Adrenal gland (tissue), 12 donors: ENCODE data around the gene SEMA4A. TPM values are rescaled to one million over a fixed set of nuclear protein-coding genes. Genes with fewer than 3 reads are reported as not detected.

Experiments used
- DNase-seq, 7 donors: peaks; one replicate each; pipeline ENCODE4 v3.0.0-alpha.2; 2019 to 2020
- H3K27ac ChIP-seq, 5 donors: fragments of 200-600 bp; sonication (generic) in 4 of 5; 1 replicate in 3 of 5; 2 replicates in 2 of 5; pipeline versions ENCODE4 v1.5.1 to v1.8.0; 2016 to 2020; ENCODE audit warnings: mild to moderate bottlenecking in 1 of 5
- H3K27me3 ChIP-seq: fragments of 200-600 bp; 2 replicates; pipeline ENCODE4 v1.8.0; 2021
- H3K36me3 ChIP-seq, 2 donors: fragments of 200-600 bp; replicated peaks in 1 of 2; 1 replicate in 1 of 2; 2 replicates in 1 of 2; pipeline versions ENCODE4 v1.5.1 to v1.8.0; 2018 to 2022
- H3K4me1 ChIP-seq, 2 donors: fragments of 200-600 bp; replicated peaks in 1 of 2; 1 replicate in 1 of 2; 2 replicates in 1 of 2; pipeline versions ENCODE4 v1.5.1 to v1.8.0; 2018 to 2021
- H3K4me3 ChIP-seq, 4 donors: fragments of 200-600 bp; sonication (generic) in 3 of 4; one replicate each; pipeline ENCODE4 v1.5.1; 2016 to 2018
- H3K9me3 ChIP-seq, 3 donors: fragments of 200-600 bp; sonication (generic) in 1 of 3; replicated peaks in 1 of 3; 1 replicate in 2 of 3; 2 replicates in 1 of 3; pipeline versions ENCODE4 v1.5.1 to v1.8.0; 2016 to 2021
- CTCF ChIP-seq, 6 experiments: fragments of 450-650 bp in 4 of 6; fragments of 200-600 bp in 2 of 6; sonication (generic) in 1 of 6; IDR thresholded peaks; 1 replicate in 5 of 6; 2 replicates in 1 of 6; pipeline versions ENCODE4 v1.5.1 to v1.8.0; 2016 to 2021; ENCODE audit warnings: antibody characterized with exemption in 6 of 6, mild to moderate bottlenecking in 2 of 6, moderate library complexity in 1 of 6
- POLR2A ChIP-seq, 2 donors: fragments of 450-650 bp; IDR thresholded peaks; one replicate each; pipeline ENCODE4 v1.6.1; 2017; ENCODE audit warnings: antibody characterized with exemption in 2 of 2, mild to moderate bottlenecking in 2 of 2, moderate library complexity in 1 of 2
- WGBS, 4 donors: extraction: QIAGEN DNeasy Blood & Tissue Kit in 2 of 4; methylation state at CpG; one replicate each; pipeline versions ENCODE4 v1.1.5 to v1.1.7; 2013 to 2017; 5-methylcytosine and 5-hydroxymethylcytosine counted together
- intact Hi-C, 2 donors: fragments of 100-400 bp; cut with DNase I; formaldehyde crosslinking; loops; one replicate each; pipeline versions ENCODE4 v1.14.1 to v1.15.0; 2022 to 2023
- polyA plus RNA-seq, 3 donors: library from polyadenylated mRNA; stranded (reverse); fragments of 200-250 nt in 2 of 3; fragments of 350-450 nt in 1 of 3; fragmentation: Illumina TruSeq in 1 of 3; extraction: RNeasy Lipid Tissue Mini Kit (QIAGEN cat#74804) in 1 of 3; gene quantifications; one replicate each; pipeline ENCODE4 v1.2.3, GENCODE V29; 2013 to 2014
- total RNA-seq, 9 donors: library from RNA; depleted of rRNA in 4 of 9; stranded (reverse); fragments of >200 nt in 4 of 9; fragments of 120-200 nt in 1 of 9; fragmentation: NEBNext Ultra II Directional in 1 of 9; extraction: Animal tissue kit (Norgen Biotek cat#: 25700) in 1 of 9; gene quantifications; one replicate each; pipeline versions ENCODE4 v1.1.0 to v1.2.4, GENCODE V29; 2013 to 2023
- donor health status: healthy with polysubstance abuse.
- donor health status: Bipolar disorder and iron deficiency.
- donor health status: DM: yes; HTN: yes; CAD: no.
- donor health status: DM: no; HTN: no; CAD: no.
- donor health status: DM: no; HTN: no; CAD: no.
- donor health status: DM: yes; HTN: yes; CAD: no.

Gene SEMA4A
- total and polyA plus RNA-seq, 12 donors = 0.30 to 4.8 (median 1.8) TPM

GRCh38 chr1:156160743-156161171, 7.4 kb downstream of the SEMA4A start:
- Histone ChIP-seq H3K27me3 (no peaks in the 10 kb centered on the region), H3K27ac (peak overlapping the region in 4 of 5 donors; percentile 39 to 88 (median 70)), H3K4me3 (peak overlapping the region in 1 of 4 donors; percentile 59), H3K9me3 (no peaks in the 10 kb centered on the region), H3K36me3 (no peaks in the 10 kb centered on the region), H3K4me1 (peaks cover 0 to 6% of the 10 kb centered on the region in 2 donors)
- peak; percentile 74 to 90 (median 86) for DNase-seq
- 4 to 12% (median 8%) methylated on average over 6 to 22 of the region's 22 CpGs for WGBS, 4 donors
- intact Hi-C loops = no loop called here
- TF ChIP-seq CTCF (IDR thresholded peaks at IDR 0.05) = no peak
- TF ChIP-seq POLR2A (IDR thresholded peaks at IDR 0.05) = no peak

- TF ChIP-seq CTCF (IDR thresholded peaks at IDR 0.05) (no peak), POLR2A (IDR thresholded peaks at IDR 0.05) (no peak)
- Histone ChIP-seq H3K36me3 (no peaks in the 10 kb centered on the region), H3K9me3 (no peaks in the 10 kb centered on the region), H3K27me3 (no peaks in the 10 kb centered on the region), H3K27ac (peak overlapping the region in 2 of 5 donors; percentile 82 to 88), H3K4me1 (peaks cover 0 to 6% of the 10 kb centered on the region in 2 donors), H3K4me3 (no peak overlapping the region)
- 85 to 97% (median 91%) methylated on average over 4 to 5 of the region's 5 CpGs for WGBS, 4 donors
- intact Hi-C loops = no loop called here
- no peak for DNase-seq
These were observed 9.1 kb downstream of the SEMA4A start for GRCh38 chr1:156162430-156163037.

GRCh38 chr1:156163712-156164111, 10.3 kb downstream of the SEMA4A start:
- intact Hi-C loops = no loop called here
- H3K36me3 ChIP-seq = no peaks in the 10 kb centered on the region
- H3K4me3 ChIP-seq = no peak overlapping the region
- no peaks in the 10 kb centered on the region for H3K9me3 ChIP-seq
- no peak for DNase-seq
- H3K27ac ChIP-seq = no peak overlapping the region
- WGBS, 4 donors = 58 to 82% (median 80%) methylated on average over 1 of the region's 1 CpG
- H3K27me3 ChIP-seq = no peaks in the 10 kb centered on the region
- peaks cover 0 to 6% of the 10 kb centered on the region in 2 donors for H3K4me1 ChIP-seq
- TF ChIP-seq CTCF (IDR thresholded peaks at IDR 0.05) (no peak), POLR2A (IDR thresholded peaks at IDR 0.05) (no peak)

GRCh38 chr1:156164125-156164831, 10.9 kb downstream of the SEMA4A start:
- intact Hi-C loops = no loop called here
- Histone ChIP-seq H3K4me3 (no peak overlapping the region), H3K4me1 (peaks cover 0 to 6% of the 10 kb centered on the region in 2 donors), H3K9me3 (no peaks in the 10 kb centered on the region), H3K27ac (no peak overlapping the region), H3K36me3 (no peaks in the 10 kb centered on the region), H3K27me3 (no peaks in the 10 kb centered on the region)
- 68 to 84% (median 80%) methylated on average over 6 of the region's 6 CpGs for WGBS, 4 donors
- TF ChIP-seq CTCF (IDR thresholded peaks at IDR 0.05) (no peak), POLR2A (IDR thresholded peaks at IDR 0.05) (no peak)
- DNase-seq = no peak
